H1 (cell line): ENCODE results near the gene TBC1D19. TPM values are rescaled to one million over a fixed set of nuclear protein-coding genes. Genes with fewer than 3 reads are reported as not detected.

Experiments
- CTCF ChIA-PET: fragments of 300-600 bp; sonication (Branson Sonifier 250); formaldehyde crosslinking; loops from one replicate; lab custom pipeline; 2021; ENCODE audit not compliant: partially characterized antibody; lab: Charles Lee
- POLR2A ChIA-PET: fragments of 300-600 bp; sonication (Branson Sonifier 250); formaldehyde crosslinking; loops from one replicate; lab custom pipeline; 2021; ENCODE audit warnings: inconsistent platforms; ENCODE audit not compliant: partially characterized antibody; lab: Charles Lee
- DNase-seq, 2 experiments: peaks; one replicate each; pipeline versions ENCODE4 v3.0.0 to v3.0.0-alpha.2; 2010 to 2022; ENCODE audit warnings: low spot score in 2 of 2, low read depth in 1 of 2, mixed read lengths in 1 of 2
- FAIRE-seq: peaks from 2 replicates; lab custom pipeline; 2011; peaks lifted over from hg19 to GRCh38; lab: Jason Lieb, UNC
- H2AFZ ChIP-seq: 2 replicates; pipeline ENCODE4 v1.8.1; 2012; ENCODE audit warnings: low read length, inconsistent platforms
- H2AK5ac ChIP-seq: 2 replicates; pipeline ENCODE4 v1.6.1; 2013; ENCODE audit warnings: low read depth, low read length
- H2BK120ac ChIP-seq: replicated peaks from 2 replicates; pipeline ENCODE3; 2013; ENCODE audit warnings: low read depth, low read length, inconsistent platforms
- H2BK12ac ChIP-seq: 2 replicates; pipeline ENCODE4 v1.6.1; 2013; ENCODE audit warnings: low read depth, low read length
- H2BK15ac ChIP-seq: 2 replicates; pipeline ENCODE4 v1.6.1; 2013; ENCODE audit warnings: low read length
- H2BK20ac ChIP-seq: 2 replicates; pipeline ENCODE4 v1.6.1; 2013; ENCODE audit warnings: low read length
- H2BK5ac ChIP-seq: 2 replicates; pipeline ENCODE4 v1.6.1; 2013; ENCODE audit warnings: low read depth, low read length
- H3K14ac ChIP-seq: 2 replicates; pipeline ENCODE4 v1.6.1; 2013; ENCODE audit warnings: inconsistent platforms; ENCODE audit not compliant: insufficient read length
- H3K18ac ChIP-seq: 2 replicates; pipeline ENCODE4 v1.6.1; 2013; ENCODE audit warnings: low read length; ENCODE audit errors: extremely low read depth
- H3K23ac ChIP-seq: 2 replicates; pipeline ENCODE4 v1.6.1; 2013; ENCODE audit warnings: inconsistent platforms; ENCODE audit not compliant: insufficient read length
- H3K23me2 ChIP-seq: 2 replicates; pipeline ENCODE4 v1.6.1; 2013; ENCODE audit warnings: low read depth, low read length
- H3K27ac ChIP-seq: 2 replicates; pipeline ENCODE4 v1.6.1; 2011; ENCODE audit warnings: low read depth, low read length, inconsistent platforms
- H3K27me3 ChIP-seq, 4 experiments: replicated peaks in 1 of 4; 1 replicate in 1 of 4; 2 replicates in 3 of 4; pipeline versions ENCODE4 v1.6.1 to v1.8.1; 2011 to 2013; ENCODE audit warnings: low read length in 3 of 4, mild to moderate bottlenecking in 3 of 4, inconsistent platforms in 2 of 4, mixed read lengths in 2 of 4, moderate library complexity in 1 of 4; ENCODE audit not compliant: control insufficient read depth in 3 of 4, insufficient read depth in 3 of 4; ENCODE audit errors: extremely low read depth in 1 of 4
- H3K36me3 ChIP-seq, 4 experiments: 2 replicates each; pipeline versions ENCODE4 v1.6.1 to v1.8.1; 2011 to 2013; ENCODE audit warnings: mild to moderate bottlenecking in 4 of 4, low read length in 3 of 4, moderate library complexity in 2 of 4, control low read depth in 1 of 4, inconsistent platforms in 1 of 4; ENCODE audit not compliant: insufficient read depth in 4 of 4, control insufficient read depth in 2 of 4
- H3K4ac ChIP-seq: replicated peaks from 2 replicates; pipeline ENCODE3; 2013; ENCODE audit warnings: low read length, low read depth, mixed read lengths, inconsistent platforms; ENCODE audit not compliant: insufficient read length
- H3K4me1 ChIP-seq, 4 experiments: replicated peaks in 1 of 4; 1 replicate in 1 of 4; 2 replicates in 3 of 4; pipeline versions ENCODE4 v1.6.1 to v1.8.1; 2011 to 2013; ENCODE audit warnings: low read length in 3 of 4, inconsistent platforms in 2 of 4, mixed read lengths in 1 of 4; ENCODE audit not compliant: insufficient read depth in 4 of 4, control insufficient read depth in 3 of 4
- H3K4me2 ChIP-seq, 2 experiments: 2 replicates each; pipeline versions ENCODE4 v1.6.1 to v1.8.1; 2011 to 2013; ENCODE audit warnings: low read depth in 2 of 2, low read length in 2 of 2, control low read depth in 1 of 2, inconsistent platforms in 1 of 2, mild to moderate bottlenecking in 1 of 2; ENCODE audit not compliant: insufficient read depth in 1 of 2
- H3K4me3 ChIP-seq, 4 experiments: fragments of 200-600, 300-600 bp in 1 of 4; sonication (generic), shearing (Covaris generic), sonication (Bioruptor Twin) in 1 of 4; 2 replicates each; pipeline versions ENCODE4 v1.5.1 to v1.8.1; 2011 to 2016; ENCODE audit warnings: low read length in 4 of 4, low read depth in 3 of 4, control low read depth in 2 of 4, inconsistent platforms in 2 of 4, mild to moderate bottlenecking in 2 of 4, mixed read lengths in 1 of 4, moderate library complexity in 1 of 4; ENCODE audit not compliant: insufficient read depth in 2 of 4; ENCODE audit errors: extremely low read depth in 1 of 4
- H3K56ac ChIP-seq: replicated peaks from 2 replicates; pipeline ENCODE3; 2013; ENCODE audit warnings: low read depth, mild to moderate bottlenecking, mixed read lengths, low read length, inconsistent platforms; ENCODE audit not compliant: insufficient read length
- H3K79me1 ChIP-seq: 2 replicates; pipeline ENCODE4 v1.6.1; 2013; ENCODE audit warnings: low read depth, low read length, control low read depth
- H3K79me2 ChIP-seq, 2 experiments: 2 replicates each; pipeline versions ENCODE4 v1.6.1 to v1.8.1; 2012 to 2013; ENCODE audit warnings: low read length in 2 of 2, mild to moderate bottlenecking in 2 of 2, inconsistent platforms in 1 of 2; ENCODE audit not compliant: insufficient read depth in 2 of 2, control insufficient read depth in 1 of 2
- H3K9ac ChIP-seq, 4 experiments: replicated peaks in 1 of 4; 1 replicate in 1 of 4; 2 replicates in 3 of 4; pipeline versions ENCODE4 v1.6.1 to v1.8.1; 2011 to 2013; ENCODE audit warnings: low read depth in 3 of 4, low read length in 3 of 4, control low read depth in 2 of 4, mild to moderate bottlenecking in 2 of 4, moderate library complexity in 2 of 4, inconsistent platforms in 1 of 4; ENCODE audit errors: extremely low read depth in 1 of 4
- H3K9me3 ChIP-seq, 2 experiments: 2 replicates each; pipeline versions ENCODE4 v1.6.1 to v1.8.1; 2012 to 2013; ENCODE audit warnings: mild to moderate bottlenecking in 2 of 2, moderate library complexity in 2 of 2, control low read depth in 1 of 2, inconsistent platforms in 1 of 2, low read depth in 1 of 2, low read length in 1 of 2, mixed read lengths in 1 of 2; ENCODE audit not compliant: insufficient read depth in 2 of 2
- H4K20me1 ChIP-seq, 2 experiments: replicated peaks in 1 of 2; 2 replicates each; pipeline versions ENCODE3 to v1.8.1; 2011 to 2013; ENCODE audit warnings: inconsistent platforms in 2 of 2, low read length in 2 of 2, mild to moderate bottlenecking in 1 of 2; ENCODE audit not compliant: insufficient read depth in 2 of 2, control insufficient read depth in 1 of 2
- H4K5ac ChIP-seq: 2 replicates; pipeline ENCODE4 v1.6.1; 2013; ENCODE audit warnings: low read length, low read depth, mixed read lengths, inconsistent platforms; ENCODE audit not compliant: insufficient read length
- H4K8ac ChIP-seq: 2 replicates; pipeline ENCODE4 v1.8.0; 2013; ENCODE audit warnings: mild to moderate bottlenecking, moderate library complexity, low read length, inconsistent platforms; ENCODE audit not compliant: insufficient read depth; ENCODE audit errors: extremely low read depth
- H4K91ac ChIP-seq: replicated peaks from 2 replicates; pipeline ENCODE3; 2013; ENCODE audit warnings: low read length, mixed read lengths, inconsistent platforms; ENCODE audit not compliant: insufficient read length
- BACH1 ChIP-seq: IDR thresholded peaks from 2 replicates; pipeline ENCODE4 v1.6.1; 2012; ENCODE audit warnings: low read length, improper control_type of control experiment
- CBX5 ChIP-seq: fragments of 300-800, 300-1000 bp; sonication (generic); IDR thresholded peaks from 2 replicates; pipeline ENCODE4 v1.7.1; 2016; ENCODE audit warnings: antibody characterized with exemption, low read length, low read depth
- CHD2 ChIP-seq: IDR thresholded peaks from 2 replicates; pipeline ENCODE4 v1.6.1; 2012; ENCODE audit warnings: low read length, improper control_type of control experiment
- CTBP2 ChIP-seq: IDR thresholded peaks from 2 replicates; pipeline ENCODE4 v1.7.0; 2011; ENCODE audit warnings: borderline replicate concordance, mild to moderate bottlenecking, moderate library complexity, mixed read lengths, low read length; ENCODE audit not compliant: insufficient read depth, insufficient read length
- GABPA ChIP-seq: IDR thresholded peaks from 2 replicates; pipeline ENCODE4 v1.6.1; 2011; ENCODE audit warnings: mild to moderate bottlenecking, low read length, moderate library complexity, borderline replicate concordance; ENCODE audit not compliant: insufficient read depth
- GTF2F1 ChIP-seq: IDR thresholded peaks from 2 replicates; pipeline ENCODE4 v1.6.1; 2012; ENCODE audit warnings: low read depth, low read length, improper control_type of control experiment, borderline replicate concordance
- HDAC2 ChIP-seq, 2 experiments: fragments of 300-600 bp in 1 of 2; sonication (generic) in 1 of 2; IDR thresholded peaks; 2 replicates each; pipeline ENCODE4 v1.6.1; 2011 to 2012; ENCODE audit warnings: low read depth in 2 of 2, low read length in 2 of 2, mild to moderate bottlenecking in 2 of 2, moderate library complexity in 2 of 2, borderline replicate concordance in 1 of 2, inconsistent platforms in 1 of 2
- JUND ChIP-seq: IDR thresholded peaks from 2 replicates; pipeline ENCODE4 v1.6.1; 2011; ENCODE audit warnings: mild to moderate bottlenecking, improper control_type of control experiment, low read length
- KDM1A ChIP-seq: fragments of 200-600, 300-600 bp; sonication (generic); IDR thresholded peaks from 2 replicates; pipeline ENCODE4 v1.7.1; 2016; ENCODE audit warnings: mild to moderate bottlenecking, low read length, borderline replicate concordance
- POLR2A ChIP-seq, 2 experiments: IDR thresholded peaks; 1 replicate in 1 of 2; 2 replicates in 1 of 2; pipeline ENCODE4 v1.6.1; 2011; ENCODE audit warnings: low read depth in 2 of 2, low read length in 2 of 2, mild to moderate bottlenecking in 2 of 2; ENCODE audit errors: control extremely low read depth in 1 of 2
- POLR2AphosphoS5 ChIP-seq: IDR thresholded peaks from 2 replicates; pipeline ENCODE4 v1.6.1; 2011; ENCODE audit warnings: low read depth, low read length
- RBBP5 ChIP-seq: IDR thresholded peaks from 2 replicates; pipeline ENCODE4 v1.7.1; 2012; ENCODE audit warnings: low read depth, mild to moderate bottlenecking, inconsistent platforms, low read length, moderate library complexity, borderline replicate concordance
- RFX5 ChIP-seq: IDR thresholded peaks from 2 replicates; pipeline ENCODE4 v1.6.1; 2011; ENCODE audit warnings: low read depth, low read length, improper control_type of control experiment, borderline replicate concordance
- SIRT6 ChIP-seq: IDR thresholded peaks from one replicate; pipeline ENCODE4 v1.7.1; 2012; ENCODE audit warnings: low read length, inconsistent platforms
- YY1 ChIP-seq: IDR thresholded peaks from 2 replicates; pipeline ENCODE4 v1.6.1; 2011; ENCODE audit warnings: low read depth, mild to moderate bottlenecking, low read length
- WGBS, 2 experiments: shearing (Covaris generic) in 1 of 2; methylation state at CpG; one replicate each; pipeline versions ENCODE4 v1.1.6 to v1.1.7; 2013 to 2015; ENCODE audit warnings: low lambda C conversion rate in 2 of 2, mixed read lengths in 2 of 2, inconsistent platforms in 1 of 2, low coverage in 1 of 2, missing lambda C conversion rate in 1 of 2; ENCODE audit not compliant: insufficient replicate concordance in 2 of 2, insufficient coverage in 1 of 2, insufficient read length in 1 of 2; ENCODE audit errors: extremely low coverage in 1 of 2, missing lambda C conversion rate in 1 of 2; 5-methylcytosine and 5-hydroxymethylcytosine counted together
- polyA plus RNA-seq, 7 experiments: library from polyadenylated mRNA; depleted of rRNA in 3 of 7; stranded (reverse) in 5 of 7; unstranded in 2 of 7; fragments of >200 nt in 5 of 7; fragments of 200-250 nt in 2 of 7; gene quantifications; 1 replicate in 5 of 7; 2 replicates in 1 of 7; 4 replicates in 1 of 7; pipeline versions ENCODE4 v1.2.1 to v1.2.3, GENCODE V29; 2011 to 2013; ENCODE audit warnings: missing spikeins in 2 of 7, mixed read lengths in 2 of 7
- total RNA-seq: library from RNA; stranded (reverse); fragmentation: NEBNext Ultra II Directional; extraction: Animal tissue kit (Norgen Biotek cat#: 25700); gene quantifications from 2 replicates; pipeline ENCODE4 v1.2.1, GENCODE V29; 2021

Gene TBC1D19
- total and polyA plus RNA-seq, 2 of the 8 experiments (the other 6 are each of a cell fraction or from before 2014, with no cell fraction given) = 1.9 to 3.5 TPM

DNA sequence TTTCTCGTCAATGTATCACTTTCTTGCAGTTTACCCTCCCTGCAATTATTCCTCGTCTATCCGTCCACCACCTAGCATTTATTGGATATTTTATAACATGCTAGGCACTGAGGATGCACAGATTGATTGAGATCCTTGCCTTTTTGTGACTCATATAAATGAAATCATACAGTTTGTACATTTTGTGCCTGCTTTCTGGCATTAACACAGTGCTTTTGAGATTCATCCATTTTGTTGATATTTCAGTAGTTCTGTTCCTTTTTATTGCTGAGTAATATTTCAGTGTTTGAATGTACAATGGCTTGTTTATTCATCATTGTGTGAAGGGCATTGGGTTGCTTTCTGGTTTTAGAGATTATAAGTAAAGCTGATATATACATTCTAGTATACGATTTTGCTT lies 841 bp downstream of the TBC1D19 start:
- no peak overlapping the region for H3K18ac ChIP-seq
- H2BK12ac ChIP-seq = no peak overlapping the region
- H3K4me2 ChIP-seq = peak overlapping the region; percentile 67 to 89
- no peak overlapping the region for H3K27ac ChIP-seq
- H4K91ac ChIP-seq = no peak overlapping the region
- H2AFZ ChIP-seq = no peak overlapping the region
- H4K20me1 ChIP-seq = no peaks in the 10 kb centered on the region
- H2BK120ac ChIP-seq = no peak overlapping the region
- H3K79me1 ChIP-seq = no peaks in the 10 kb centered on the region
- DNase-seq = no peak
- H3K4ac ChIP-seq = no peak overlapping the region
- H3K14ac ChIP-seq = no peak overlapping the region
- no peak overlapping the region for H2BK5ac ChIP-seq
- POLR2A ChIA-PET = interaction anchor here (0.7 to 1.2 kb wide), 2 partner anchors 10 to 91 kb away, joined by 3 to 6 read pairs; no protein-coding TSS in a partner anchor
- H3K23ac ChIP-seq = no peak overlapping the region
- WGBS, 2 experiments = 50% methylated on average over 4 of the region's 4 CpGs; no CpG with 5 or more reads in 1 of the 2 experiments
- H3K4me1 ChIP-seq = peaks cover 0 to 6% (median 1%) of the 10 kb centered on the region in 4 experiments; a peak in 2 of 7 replicates
- H2AK5ac ChIP-seq = no peak overlapping the region
- H3K56ac ChIP-seq = no peak overlapping the region
- peak overlapping the region; percentile 47 to 88 (median 74); a peak in 7 of 8 replicates for H3K4me3 ChIP-seq
- FAIRE-seq = no peak
- no peak overlapping the region for H4K5ac ChIP-seq
- no peak overlapping the region for H2BK20ac ChIP-seq
- H3K36me3 ChIP-seq = no peaks in the 10 kb centered on the region
- H3K9me3 ChIP-seq = no peaks in the 10 kb centered on the region
- no peaks in the 10 kb centered on the region for H3K27me3 ChIP-seq
- H4K8ac ChIP-seq = no peak overlapping the region
- H3K79me2 ChIP-seq = no peaks in the 10 kb centered on the region
- peaks cover 6% of the 10 kb centered on the region for H3K23me2 ChIP-seq
- peak overlapping the region in 1 of 4 experiments; percentile 56; a peak in 1 of 7 replicates for H3K9ac ChIP-seq
- CTCF ChIA-PET = interaction anchor here (0.6 to 1.4 kb wide), 6 partner anchors 45 to 423 kb away, joined by 3 to 5 read pairs (median 3); no protein-coding TSS in a partner anchor
- H2BK15ac ChIP-seq = no peak overlapping the region
- TF ChIP-seq POLR2AphosphoS5 (no peak), KDM1A (no peak), HDAC2 (IDR thresholded peaks at IDR 0.05; ENCODE audit: borderline replicate concordance in 1 of 2, low read depth in 2 of 2, low read length in 2 of 2) (no peak), GABPA (no peak), CHD2 (no peak), GTF2F1 (no peak), BACH1 (no peak), RBBP5 (no peak), CBX5 (no peak), POLR2A (IDR thresholded peaks at IDR 0.05; ENCODE audit: control extremely low read depth in 1 of 2, low read depth in 2 of 2, low read length in 2 of 2) (no peak), RFX5 (no peak), SIRT6 (no peak), JUND (no peak), YY1 (no peak), CTBP2 (no peak)
